GM12872 (cell line): ENCODE measurements around the gene CLIC5.

Experiments used
- TF ChIP-seq, protein P1 (sequence below): IDR thresholded peaks from 3 replicates; pipeline ENCODE4 v1.5.1; 2011; ENCODE audit warnings: low read depth, mild to moderate bottlenecking, low read length, moderate library complexity; ENCODE audit not compliant: insufficient read depth

The CLIC5 gene

DNA sequence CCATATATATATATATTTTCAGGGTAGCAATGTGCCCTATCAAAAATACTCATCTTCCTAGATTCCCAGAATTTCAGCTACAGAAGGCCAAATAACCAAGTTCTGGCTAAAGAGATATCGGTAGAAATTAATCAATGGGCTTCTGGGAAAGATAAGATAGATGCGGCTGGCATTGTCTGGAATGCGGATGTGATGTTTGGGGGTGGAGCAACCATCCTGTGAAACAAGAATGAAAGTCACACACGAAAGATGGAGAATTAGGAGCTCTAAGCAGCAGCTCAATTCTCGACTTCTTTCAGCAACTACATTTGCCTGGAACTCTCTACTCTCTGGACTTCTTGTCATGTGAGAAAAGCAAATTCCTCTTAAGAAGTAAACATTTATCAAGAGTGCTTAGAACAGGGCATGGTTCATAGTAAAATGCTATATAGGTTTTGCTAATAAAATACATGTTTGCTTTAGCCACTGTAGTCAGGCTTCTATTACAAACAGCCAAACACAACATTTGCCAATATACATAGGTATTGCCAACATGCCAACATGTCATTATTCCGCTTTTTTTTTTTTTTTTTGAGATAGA, 90.8 kb downstream of the CLIC5 start:
- TF ChIP-seq, protein P1, sequence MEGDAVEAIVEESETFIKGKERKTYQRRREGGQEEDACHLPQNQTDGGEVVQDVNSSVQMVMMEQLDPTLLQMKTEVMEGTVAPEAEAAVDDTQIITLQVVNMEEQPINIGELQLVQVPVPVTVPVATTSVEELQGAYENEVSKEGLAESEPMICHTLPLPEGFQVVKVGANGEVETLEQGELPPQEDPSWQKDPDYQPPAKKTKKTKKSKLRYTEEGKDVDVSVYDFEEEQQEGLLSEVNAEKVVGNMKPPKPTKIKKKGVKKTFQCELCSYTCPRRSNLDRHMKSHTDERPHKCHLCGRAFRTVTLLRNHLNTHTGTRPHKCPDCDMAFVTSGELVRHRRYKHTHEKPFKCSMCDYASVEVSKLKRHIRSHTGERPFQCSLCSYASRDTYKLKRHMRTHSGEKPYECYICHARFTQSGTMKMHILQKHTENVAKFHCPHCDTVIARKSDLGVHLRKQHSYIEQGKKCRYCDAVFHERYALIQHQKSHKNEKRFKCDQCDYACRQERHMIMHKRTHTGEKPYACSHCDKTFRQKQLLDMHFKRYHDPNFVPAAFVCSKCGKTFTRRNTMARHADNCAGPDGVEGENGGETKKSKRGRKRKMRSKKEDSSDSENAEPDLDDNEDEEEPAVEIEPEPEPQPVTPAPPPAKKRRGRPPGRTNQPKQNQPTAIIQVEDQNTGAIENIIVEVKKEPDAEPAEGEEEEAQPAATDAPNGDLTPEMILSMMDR, result no peak

DNA sequence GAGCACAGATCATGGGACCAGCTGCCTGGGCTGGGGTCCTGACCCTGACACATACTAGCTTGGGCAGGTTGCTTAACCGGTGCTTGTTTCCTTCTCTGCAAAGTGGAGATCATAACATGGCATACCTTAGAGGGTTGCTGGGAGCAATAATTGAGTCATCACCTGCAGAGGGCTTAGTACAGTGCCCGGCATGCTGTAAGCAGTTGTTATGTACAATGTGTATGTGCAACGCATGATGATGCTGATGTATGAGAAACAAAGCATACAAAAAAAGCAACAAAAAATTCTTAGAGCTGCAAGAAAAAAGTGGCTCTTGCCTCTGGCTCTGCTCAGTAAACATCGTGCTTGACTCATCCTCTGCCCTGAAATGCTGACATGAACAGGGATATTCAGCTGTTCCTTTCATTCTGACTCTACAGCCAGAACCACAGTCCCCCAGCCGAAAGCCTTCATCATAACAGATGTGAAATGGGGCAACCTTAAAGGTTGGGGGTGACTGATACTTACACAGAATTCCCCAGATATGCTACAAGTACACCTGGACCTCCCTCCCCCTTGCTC, 91.7 kb downstream of the CLIC5 start:
- TF ChIP-seq, protein P1, result no peak

DNA sequence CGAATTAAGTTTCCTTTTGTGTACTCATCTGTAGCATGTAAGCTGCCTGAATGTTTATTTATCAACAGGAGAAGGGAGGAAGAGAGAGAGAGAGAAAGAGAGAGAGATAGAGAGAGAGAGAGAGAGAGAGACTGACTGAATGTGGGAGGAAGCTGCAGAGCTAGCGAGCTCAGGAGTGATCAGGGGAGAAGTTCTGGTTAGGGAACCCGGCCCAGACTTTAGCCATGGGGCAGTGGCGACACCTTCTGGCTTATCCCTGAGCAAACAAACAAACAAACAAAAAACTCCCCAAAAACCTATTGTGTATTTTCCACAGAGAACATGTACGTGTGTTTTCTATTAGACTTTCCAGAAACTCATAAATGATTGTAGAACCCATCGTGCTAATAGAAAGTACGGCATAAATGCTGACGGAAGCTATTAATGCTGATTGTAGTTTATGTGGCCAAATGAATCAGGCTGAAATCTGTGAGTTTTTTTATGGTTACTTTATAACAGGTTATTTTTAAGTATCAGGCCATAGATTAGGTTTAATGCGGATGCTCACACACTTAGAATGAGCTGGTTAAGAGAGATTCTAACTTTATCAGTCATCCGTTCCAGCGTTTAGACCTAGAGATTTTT, 92.8 kb downstream of the CLIC5 start:
- TF ChIP-seq, protein P1, result peak; percentile 88

DNA sequence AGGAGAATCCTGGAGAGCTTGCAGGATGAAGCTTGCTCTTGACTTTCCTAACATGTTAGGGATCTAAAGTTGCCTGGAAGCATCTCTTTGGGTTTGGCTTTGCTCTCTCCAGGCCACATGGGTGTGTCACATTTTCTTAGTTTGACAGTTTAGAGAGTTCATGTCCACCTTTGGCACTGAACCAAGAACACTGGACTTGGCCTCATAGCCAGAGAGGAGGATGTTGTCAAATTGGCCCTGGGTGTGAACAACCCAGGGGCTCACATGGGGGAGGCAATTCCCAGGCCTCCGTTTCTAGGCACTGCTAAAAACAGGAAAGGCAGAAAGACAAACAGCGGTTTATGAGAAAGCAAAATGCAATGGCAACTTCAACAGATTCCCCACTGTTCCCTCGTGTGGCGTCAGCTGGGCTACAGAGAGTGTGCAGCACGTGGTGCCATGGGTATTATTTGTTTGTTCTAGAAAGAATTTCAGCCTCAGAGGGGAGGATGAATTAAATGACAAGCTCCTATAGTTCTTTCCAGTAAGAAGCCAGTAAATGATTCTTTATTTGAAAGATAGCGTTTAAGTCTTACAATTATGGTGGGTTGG, 93.9 kb downstream of the CLIC5 start:
- TF ChIP-seq, protein P1, result no peak

DNA sequence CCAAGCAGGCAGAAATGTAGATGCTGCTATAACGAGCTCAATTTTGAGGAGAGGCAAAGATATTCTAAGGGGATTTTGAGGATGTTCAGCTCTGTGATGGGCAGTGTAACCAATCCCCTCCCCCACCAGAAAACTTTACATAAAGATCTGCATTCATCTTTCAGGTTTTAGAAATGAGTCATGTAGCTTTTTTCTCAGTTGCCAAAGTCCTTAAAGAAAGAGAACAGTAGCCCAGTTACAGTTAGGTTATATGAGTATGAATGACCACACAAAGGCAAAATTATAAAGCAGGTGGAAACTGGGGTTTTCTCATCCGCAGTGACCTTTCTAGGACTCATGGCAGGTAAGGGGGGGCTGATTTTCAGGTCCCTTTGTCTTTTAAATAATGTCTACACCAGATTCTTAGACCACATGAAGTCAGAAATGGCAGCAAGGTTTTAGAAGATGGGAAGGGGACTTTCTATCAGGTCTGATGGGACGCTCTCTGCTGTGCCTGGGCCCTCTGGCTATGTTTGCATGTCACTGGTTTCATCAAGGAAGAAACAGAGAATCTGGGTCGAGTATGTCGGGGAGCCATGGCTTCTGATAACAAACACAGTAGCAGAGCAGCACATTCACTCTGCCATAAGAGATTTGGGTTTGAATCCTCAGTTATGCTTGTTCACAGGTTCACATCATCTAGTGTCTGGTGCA, 94.7 kb downstream of the CLIC5 start:
- TF ChIP-seq, protein P1, result no peak

DNA sequence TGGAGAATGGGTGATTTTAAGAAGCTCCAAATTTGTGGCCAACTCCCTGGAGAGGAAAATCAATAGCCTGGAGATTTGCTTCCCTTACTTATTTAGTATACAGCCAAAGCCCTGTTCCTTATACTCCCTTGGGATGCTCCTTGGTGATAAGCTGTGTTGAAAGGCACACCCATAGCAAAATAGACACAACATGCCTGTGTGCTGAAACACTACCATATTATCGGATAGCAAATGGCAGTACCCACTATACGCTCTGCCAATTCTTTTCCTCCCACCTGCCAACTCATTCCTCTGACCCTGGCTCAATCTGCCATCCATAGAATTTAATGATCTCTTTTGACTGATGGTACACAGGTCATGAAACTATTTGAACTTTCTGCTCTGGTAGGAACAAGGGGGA, 98.2 kb downstream of the CLIC5 start:
- TF ChIP-seq, protein P1, result no peak

DNA sequence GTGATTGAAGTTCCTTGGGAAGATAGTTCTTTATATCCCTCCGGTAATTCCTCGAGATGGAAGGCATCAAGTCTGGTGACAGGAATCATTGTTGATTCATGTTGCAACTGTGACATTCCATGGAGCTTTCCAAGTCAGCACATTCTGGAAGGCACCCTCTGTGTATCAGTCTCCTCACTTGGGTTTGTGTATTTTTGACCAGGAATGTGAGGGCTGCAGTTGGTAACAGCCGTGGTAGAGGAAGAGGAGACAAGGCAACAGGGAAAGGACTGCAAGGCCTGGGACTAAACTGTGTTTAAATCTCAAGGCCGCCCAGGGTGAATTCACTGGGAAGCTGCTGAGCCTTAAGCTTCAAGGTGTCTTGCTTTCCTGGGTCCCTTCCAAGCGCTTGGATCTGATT, 99.0 kb downstream of the CLIC5 start:
- TF ChIP-seq, protein P1, result no peak
